ENCODE data around the gene VRTN.

Gene VRTN

DNA sequence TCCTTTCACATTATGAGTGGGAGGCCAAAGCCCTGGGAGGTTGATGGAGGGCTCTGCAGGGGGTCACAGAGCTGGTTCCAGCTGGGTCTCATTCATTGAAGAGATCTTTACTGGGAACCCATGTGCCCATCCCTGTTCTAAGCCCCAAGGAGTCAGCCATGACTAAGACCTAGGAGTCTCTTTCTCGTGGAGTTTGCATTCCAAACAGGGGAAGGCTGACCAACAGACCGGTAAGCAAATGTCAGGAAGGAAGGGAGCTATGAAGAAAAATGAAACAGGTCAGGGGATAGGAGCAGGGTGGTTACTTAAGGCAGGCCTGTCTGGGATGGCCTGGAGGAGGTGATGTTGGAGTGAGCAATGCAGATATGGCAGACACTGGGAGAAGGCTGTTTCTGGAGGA is 46.3 kb downstream of the VRTN start:
- DNase-seq (ENCODE audit: extremely low read depth, low read depth) = no peak
- TF ChIP-seq CTCF (IDR thresholded peaks at IDR 0.05; ENCODE audit: low read depth, low read length, missing control alignments) = no peak
- no peak overlapping the region for H3K4me3 ChIP-seq (replicated peaks; ENCODE audit: low read depth, low read length)

DNA sequence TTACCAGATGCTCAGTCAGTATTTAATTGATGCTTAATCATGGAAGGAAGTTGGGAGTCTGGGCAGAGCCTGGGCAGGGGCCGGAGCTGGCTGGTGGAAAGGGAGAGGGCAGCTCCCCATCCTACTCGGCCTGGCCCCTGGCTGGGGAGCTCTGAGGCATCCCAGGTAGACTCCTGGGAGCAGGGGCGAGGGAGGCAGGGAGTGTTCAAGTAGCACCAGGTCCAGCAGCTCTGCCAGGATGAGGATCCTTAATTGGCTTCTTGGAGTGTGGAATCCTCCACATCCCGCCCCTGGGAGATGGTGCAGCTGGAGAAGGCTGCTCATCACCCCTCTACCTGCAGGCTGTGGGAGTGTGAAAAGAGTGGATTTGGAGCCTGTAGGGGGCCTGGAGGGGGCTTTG is 46.8 kb downstream of the VRTN start:
- H3K4me3 ChIP-seq (replicated peaks; ENCODE audit: low read depth, low read length) = no peak overlapping the region
- TF ChIP-seq CTCF (IDR thresholded peaks at IDR 0.05; ENCODE audit: low read depth, low read length, missing control alignments) = no peak
- DNase-seq (ENCODE audit: extremely low read depth, low read depth) = no peak

GRCh38 chr14:74400031-74400685 is 51.9 kb downstream of the VRTN start:
- no peak for TF ChIP-seq CTCF (IDR thresholded peaks at IDR 0.05; ENCODE audit: low read depth, low read length, missing control alignments)
- H3K4me3 ChIP-seq (replicated peaks; ENCODE audit: low read depth, low read length) = no peak overlapping the region
- DNase-seq (ENCODE audit: extremely low read depth, low read depth) = no peak

DNA sequence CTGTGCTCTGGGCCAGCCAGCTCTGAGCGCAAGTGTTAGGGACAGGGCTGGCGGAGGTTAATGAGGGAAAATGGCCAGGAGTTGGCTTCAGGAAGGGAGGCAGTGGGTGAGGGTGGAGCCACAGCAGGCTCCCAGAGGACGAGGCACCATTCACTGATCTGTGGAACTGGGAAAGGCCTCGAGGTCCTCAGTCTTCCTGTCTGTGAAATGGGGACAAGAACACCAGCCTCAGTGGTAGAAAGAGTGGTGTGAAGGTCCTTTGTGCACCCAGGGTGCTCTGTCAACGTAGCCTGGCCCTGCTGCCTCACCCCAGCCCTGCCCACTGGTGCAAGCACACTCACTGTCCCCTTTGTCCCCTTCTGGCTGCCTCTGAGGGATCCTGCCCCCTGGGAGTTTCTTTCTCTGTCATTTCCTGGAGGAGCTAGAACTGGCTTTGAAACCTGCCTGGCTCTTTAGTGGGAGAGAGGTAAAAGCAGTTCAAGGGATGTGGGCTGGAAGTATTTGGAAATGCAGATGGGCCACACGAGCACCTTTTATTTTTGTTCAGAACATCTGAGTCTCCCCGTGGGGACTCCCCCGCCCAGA is 52.7 kb downstream of the VRTN start:
- TF ChIP-seq CTCF (IDR thresholded peaks at IDR 0.05; ENCODE audit: low read depth, low read length, missing control alignments) = no peak
- no peak overlapping the region for H3K4me3 ChIP-seq (replicated peaks; ENCODE audit: low read depth, low read length)
- DNase-seq (ENCODE audit: extremely low read depth, low read depth) = no peak

GRCh38 chr14:74401504-74402241 is 53.4 kb downstream of the VRTN start:
- TF ChIP-seq CTCF (IDR thresholded peaks at IDR 0.05; ENCODE audit: low read depth, low read length, missing control alignments) = no peak
- no peak overlapping the region for H3K4me3 ChIP-seq (replicated peaks; ENCODE audit: low read depth, low read length)
- DNase-seq (ENCODE audit: extremely low read depth, low read depth) = no peak

DNA sequence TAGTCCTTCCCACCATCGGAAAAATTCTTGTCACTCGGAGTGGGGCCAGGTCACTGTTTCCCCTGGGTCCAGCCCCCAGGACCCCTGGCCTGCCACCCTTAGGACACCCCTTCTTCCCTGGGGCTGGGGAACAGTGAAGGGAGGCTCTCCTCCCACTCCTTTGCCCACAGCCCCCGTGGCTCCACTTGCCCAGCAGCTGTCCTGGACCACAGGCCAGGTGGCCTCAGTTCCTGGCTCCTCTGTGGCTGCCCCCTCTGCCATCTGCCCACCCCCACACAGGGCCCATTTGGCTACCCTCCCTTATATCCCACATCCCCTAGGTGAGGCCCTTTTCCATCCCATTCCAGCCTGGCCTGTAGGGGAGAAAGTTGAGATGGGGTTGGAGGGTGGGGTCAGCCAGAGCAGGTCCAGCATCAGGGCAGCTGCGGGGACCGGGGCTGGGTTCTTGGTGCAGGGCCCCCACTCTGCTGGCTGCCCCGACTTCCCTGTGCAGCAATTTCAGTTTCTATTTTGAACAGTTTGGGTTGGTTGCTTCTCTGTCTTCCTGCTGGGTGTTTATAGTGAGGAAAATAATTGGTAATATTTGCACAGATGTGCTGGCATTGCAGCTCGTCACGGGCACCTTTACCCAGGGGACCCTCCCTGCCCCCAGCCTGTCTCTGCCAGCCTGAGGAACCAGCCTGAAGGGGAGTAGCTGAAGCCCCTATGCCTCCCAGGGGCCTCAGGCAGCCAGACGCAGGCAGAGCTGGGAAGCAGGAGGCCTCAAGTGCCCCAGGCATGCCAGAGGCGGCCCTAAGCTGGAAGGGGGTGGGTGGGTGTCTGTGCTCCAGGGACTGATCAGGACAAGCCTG is 54.4 kb downstream of the VRTN start:
- DNase-seq (ENCODE audit: extremely low read depth, low read depth) = no peak
- H3K4me3 ChIP-seq (replicated peaks; ENCODE audit: low read depth, low read length) = no peak overlapping the region
- no peak for TF ChIP-seq CTCF (IDR thresholded peaks at IDR 0.05; ENCODE audit: low read depth, low read length, missing control alignments)
